ENCODE data around the gene CYTH4.

CYTH4 gene

DNA sequence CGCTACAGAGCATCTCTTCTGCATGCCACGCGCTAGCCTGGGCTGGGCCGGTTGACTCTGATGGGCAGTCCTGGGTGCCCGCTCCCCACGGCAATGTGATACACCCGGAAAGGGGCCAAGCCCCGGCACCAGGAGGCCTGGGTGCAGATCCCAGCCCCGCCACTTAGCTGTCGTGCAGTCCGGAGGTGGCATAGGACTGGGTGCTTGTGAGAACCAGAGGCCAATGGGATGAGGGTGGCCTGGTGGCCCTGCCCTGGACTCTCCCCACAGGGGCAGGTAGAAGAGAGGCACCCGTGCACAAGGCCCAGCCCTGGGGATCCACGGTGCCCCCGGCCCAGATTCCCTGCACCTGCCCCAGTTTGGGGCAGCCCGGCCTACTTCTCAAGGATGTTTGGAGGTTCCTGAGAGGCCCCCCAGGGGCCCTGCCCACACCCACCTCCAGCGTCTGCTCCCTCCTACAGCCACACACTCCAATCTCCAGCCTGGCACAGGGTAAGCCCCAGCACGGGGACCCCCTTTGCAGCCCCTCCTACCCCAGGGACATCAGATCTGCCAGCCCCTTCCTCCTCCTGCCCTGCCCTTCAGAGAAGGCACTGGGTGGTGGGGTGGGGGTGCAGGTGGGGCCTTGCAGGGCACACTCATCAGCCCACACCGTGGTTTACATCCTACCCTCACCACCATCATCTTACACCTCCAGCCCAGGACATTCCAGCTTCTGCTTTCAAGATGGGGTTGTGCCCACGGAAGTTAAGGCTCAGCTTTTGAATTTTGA lies 66.9 kb downstream of the CYTH4 start:
- no peak for DNase-seq (ENCODE audit: low spot score)

DNA sequence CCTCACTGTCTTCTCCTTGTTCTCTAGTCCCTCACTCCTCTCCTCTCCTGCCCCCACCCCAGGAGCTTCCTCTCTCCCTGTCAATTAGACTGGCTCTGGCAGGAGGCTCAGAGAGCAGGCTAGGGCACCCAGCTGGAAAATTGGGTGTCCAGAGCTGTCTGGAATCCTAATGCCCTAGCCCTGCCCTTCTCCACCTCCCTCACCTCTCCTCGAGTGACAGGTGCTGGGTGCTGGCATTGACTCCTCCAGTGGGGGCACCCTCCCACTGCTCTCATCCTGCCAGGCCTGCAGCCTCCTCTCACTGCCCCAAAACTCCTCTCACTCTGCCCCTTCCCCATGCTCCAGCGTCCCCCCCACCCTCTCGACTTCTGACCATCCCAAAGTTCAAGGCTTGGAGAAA lies 68.9 kb downstream of the CYTH4 start:
- no peak for DNase-seq (ENCODE audit: low spot score)

DNA sequence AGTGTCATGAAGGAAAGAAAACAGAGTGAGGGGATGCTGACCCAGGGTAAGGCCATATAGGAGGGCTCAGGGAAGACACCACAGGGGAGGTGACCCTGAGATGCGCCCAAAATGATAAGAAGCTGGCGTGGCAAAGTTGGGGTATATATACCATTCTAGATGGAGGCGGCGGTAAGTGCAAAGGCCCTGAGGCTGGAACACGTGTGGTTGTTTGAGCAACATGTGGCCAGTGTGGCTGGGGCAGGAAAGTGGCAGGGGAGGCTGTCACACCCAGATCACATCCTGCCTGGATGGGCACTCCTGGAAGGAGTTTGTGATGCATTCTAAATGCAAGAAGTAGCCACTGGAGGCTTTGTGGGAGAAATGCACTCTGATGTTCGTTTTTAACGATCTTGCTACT lies 70.2 kb downstream of the CYTH4 start:
- no peak for DNase-seq (ENCODE audit: low spot score)

DNA sequence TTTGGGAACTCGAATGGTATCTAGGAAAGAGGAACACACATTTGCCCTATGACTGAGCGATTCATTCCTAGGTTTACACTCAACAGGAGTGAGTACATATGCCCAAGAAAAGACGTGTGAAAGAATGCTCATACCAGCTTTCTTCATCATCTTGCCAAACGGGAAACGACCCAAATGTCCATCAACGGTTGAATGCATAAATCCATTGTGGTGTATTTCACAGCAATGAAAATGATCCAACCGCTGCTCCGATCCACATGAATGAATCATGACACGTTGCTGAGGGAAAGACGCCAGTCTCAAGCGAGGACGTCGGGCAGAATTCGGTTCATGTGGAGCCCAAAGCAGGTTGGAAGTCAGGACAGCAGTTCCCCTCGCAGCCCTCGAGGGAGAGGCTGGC lies 71.5 kb downstream of the CYTH4 start:
- DNase-seq (ENCODE audit: low spot score), result no peak

DNA sequence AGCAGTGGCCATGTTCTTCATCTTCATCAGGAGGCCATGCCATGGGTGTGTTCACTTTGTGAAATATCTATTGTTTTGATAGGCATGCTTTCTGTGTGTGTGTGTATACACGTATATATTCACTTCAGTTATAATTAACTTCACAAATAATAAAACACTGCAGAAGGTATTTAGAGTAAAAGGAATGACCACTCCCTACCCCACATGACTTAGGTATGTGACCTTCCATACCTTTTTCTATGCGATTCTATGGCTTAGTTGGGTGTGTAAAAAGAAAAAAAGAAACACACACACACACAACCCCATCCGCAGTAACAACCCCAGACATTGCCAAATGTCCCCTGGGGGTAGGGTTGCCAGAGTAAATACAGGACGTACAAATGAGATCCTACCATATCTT lies 72.0 kb downstream of the CYTH4 start:
- no peak for DNase-seq (ENCODE audit: low spot score)

DNA sequence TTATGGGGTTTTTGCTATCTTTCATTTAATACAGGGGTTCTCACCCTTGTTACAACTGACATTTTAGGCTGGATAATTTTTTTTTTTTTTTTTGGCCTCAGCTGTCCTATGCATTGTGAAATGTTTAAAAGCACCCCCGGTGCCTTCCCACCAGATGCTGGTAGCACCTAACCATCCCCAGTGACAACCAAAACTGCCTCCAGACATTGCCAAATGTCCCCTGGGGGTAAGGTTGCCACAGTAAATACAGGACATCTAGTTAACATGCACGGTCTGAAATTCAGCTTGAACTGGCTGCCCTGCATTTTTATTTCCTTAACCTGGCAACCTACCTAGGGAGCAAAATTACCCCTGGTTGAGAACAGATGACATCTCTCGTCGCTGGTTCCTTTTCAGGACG lies 72.4 kb downstream of the CYTH4 start:
- DNase-seq (ENCODE audit: low spot score), result no peak

DNA sequence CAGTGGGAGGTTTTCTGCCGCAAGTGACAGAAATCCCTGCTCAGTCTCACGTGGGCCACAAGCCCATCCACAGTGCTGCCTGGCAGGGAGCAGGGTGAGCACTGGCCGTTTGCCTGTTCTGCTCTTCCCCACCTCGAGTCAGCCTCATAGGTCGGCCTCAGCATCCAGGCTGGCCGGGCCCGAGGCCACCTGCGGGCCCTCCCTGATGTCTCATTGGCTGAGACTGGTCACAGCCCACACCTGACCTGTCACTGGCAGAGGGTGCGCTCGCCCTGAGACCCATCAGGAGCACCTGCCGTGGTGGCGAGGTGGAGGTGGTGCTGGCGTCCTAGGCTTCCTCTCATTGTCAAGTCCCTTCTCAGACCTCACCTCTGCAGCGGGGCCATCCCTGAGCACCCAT lies 72.9 kb downstream of the CYTH4 start:
- DNase-seq (ENCODE audit: low spot score), result no peak

DNA sequence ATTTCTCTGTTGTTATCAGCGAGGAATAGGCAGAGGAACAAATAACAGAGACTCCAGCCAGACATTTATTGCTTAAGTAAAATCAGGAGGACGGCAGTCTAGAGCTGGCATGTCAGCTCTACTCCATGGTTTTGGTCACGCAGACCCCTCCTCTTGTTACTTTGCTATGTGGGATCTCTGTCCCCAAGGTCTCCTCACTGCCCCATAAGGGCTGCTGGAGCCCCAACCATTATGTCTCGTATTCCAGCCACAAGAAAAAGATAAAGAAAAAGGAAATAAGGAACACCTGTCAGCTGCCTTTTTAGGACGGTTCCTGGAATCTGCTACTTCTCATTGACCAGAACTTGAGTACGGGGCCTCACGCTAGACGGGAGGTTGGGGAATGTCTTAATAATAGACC lies 74.6 kb downstream of the CYTH4 start:
- DNase-seq (ENCODE audit: low spot score), result no peak

DNA sequence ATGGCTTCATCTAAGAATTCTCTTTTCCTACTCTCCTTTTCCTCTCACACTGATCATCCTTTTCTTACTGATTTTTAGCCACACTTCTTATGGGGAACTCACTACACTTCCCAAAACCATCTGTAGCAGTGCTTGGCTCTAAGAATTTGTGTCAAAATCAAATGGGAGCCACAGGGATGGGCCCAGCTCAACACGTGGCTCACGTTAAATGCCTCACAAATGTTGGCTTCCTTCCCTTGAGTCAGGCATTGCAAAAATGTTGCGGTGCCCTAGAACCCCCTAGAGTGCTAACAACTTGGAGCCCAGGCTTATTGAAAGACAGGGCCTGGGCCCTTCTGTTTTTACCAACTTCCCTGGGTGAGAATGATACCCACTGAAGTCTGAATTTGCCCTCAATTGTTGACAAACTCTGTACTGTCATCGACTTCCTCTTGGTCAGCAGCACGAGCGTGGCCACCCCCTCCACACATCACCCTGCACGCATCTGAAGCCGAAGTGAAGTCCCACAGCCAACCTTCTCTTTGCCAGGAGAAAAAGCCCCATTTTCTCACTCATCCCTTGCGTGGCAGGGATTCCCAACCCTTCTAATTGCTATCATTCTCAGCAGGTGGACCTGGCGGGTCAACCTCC lies 75.3 kb downstream of the CYTH4 start:
- DNase-seq (ENCODE audit: low spot score), result no peak

DNA sequence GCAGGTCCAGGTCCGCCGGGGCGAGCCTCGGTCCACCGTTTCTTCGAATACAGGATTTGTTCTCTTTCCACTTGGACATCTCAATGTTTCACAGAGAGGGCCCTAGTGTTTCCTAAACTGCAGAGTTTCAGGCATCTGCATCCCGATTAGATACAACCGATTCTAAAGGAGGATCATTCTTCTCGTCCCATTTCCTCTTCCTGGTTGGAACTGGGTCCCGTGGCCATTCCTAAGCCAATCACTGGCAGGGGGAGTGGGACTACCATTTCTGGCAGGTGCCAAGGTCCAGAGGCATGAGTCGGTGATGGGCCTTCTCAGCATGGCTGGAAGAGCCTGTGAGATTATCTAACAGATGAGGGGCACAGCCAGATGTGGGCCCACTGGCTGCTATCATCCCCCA lies 76.1 kb downstream of the CYTH4 start:
- no peak for DNase-seq (ENCODE audit: low spot score)

DNA sequence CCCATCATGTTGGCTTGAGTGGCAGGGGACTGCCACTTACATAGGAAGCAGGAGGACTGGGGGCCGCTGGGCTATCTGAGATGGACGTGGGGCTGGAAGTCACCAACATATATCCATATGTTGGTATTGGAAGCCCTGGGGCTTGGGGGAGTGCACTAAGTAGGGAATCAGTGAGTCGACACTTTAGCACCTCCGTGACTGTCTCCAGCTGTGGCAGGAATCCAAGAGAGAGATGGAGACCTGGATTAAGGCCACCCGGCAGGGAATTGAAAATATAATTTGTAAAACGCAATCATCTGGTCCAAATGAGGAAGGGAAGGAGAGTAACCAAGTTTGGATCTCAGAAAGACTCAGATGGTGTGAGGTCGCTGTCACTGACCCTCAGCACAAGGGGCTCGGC lies 76.6 kb downstream of the CYTH4 start:
- DNase-seq (ENCODE audit: low spot score), result no peak

DNA sequence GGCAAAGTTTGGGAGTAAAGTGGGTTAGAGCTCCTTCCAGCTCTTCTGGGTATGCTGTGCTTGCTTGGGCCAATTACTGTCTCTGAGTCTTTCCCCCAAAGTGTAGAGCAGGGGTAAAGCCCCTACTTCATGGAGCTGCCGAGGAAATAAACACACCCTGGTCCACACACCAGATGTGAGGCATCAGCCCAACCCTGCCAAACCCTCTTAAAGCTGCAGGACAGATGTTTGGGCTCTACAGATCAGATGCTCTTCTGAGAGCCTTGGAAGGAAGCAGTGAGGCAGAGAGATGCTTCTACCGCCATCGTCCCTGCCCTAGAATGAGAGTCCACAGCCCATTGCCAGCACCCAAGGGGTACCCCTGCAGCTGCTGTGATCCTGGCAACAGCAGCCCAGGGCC lies 80.3 kb downstream of the CYTH4 start:
- DNase-seq (ENCODE audit: low spot score), result no peak

DNA sequence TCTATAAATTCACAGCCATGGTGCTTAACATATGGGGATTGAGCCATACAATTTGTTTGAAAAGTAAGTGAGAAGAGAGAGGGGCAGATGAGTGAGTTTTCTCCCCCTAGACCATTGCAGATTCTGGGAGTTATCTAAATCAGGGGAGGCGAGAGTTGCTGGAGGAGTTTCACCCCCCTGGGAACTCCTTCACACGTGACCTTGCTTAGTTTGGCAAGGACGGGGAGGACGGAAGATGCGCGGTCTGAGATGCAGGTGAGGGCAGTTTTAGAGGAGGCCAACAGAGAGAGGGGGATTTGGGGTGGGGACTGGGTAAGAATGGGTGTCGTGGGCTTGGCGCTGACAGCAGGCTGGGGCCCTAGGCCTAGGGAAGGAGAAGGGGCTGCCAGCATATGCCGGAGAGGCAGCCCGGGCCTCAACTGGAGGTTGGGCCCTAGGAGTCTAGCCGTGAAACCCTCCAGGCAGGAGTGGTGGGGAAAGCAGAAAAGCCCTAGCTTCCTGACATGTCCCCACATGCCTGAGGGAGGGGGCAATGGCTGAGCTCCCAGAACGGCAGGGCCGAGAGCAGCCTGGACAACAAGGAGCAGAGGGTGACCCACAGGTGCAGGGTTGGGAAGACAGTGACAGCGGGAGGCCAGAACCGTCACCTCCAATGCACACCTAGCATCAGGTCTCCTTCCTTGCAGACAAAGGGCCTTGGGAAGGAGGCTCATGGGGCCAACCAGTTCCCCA lies 81.1 kb downstream of the CYTH4 start:
- DNase-seq (ENCODE audit: low spot score), result no peak

All from AG08396 (cell line).